Muscle of leg (tissue), 11 donors: ENCODE data around the gene MN1. TPM values are rescaled to one million over a fixed set of nuclear protein-coding genes. Genes with fewer than 3 reads are reported as not detected.

ENCODE experiments used
- DNase-seq: peaks from one replicate; pipeline ENCODE4 v3.0.0; 2013
- H3K27ac ChIP-seq: one replicate; pipeline ENCODE4 v1.5.1; 2013; ENCODE audit warnings: mild to moderate bottlenecking, low read length, control low read depth
- H3K27me3 ChIP-seq: one replicate; pipeline ENCODE4 v1.6.1; 2013; ENCODE audit warnings: low read length; ENCODE audit not compliant: control insufficient read depth, insufficient read depth
- H3K36me3 ChIP-seq: one replicate; pipeline ENCODE4 v1.6.1; 2013; ENCODE audit warnings: low read length; ENCODE audit not compliant: control insufficient read depth, insufficient read depth
- H3K4me1 ChIP-seq: one replicate; pipeline ENCODE4 v1.6.1; 2013; ENCODE audit warnings: low read length; ENCODE audit not compliant: control insufficient read depth, insufficient read depth
- H3K4me3 ChIP-seq: one replicate; pipeline ENCODE4 v1.5.1; 2013; ENCODE audit warnings: low read length, control low read depth
- H3K9me3 ChIP-seq: replicated peaks from 2 replicates; pipeline ENCODE4 v1.6.1; 2013; ENCODE audit warnings: low read depth, low read length; ENCODE audit not compliant: control insufficient read depth
- WGBS: methylation state at CpG from one replicate; pipeline ENCODE4 v1.1.5; 2013; ENCODE audit warnings: missing lambda C conversion rate; ENCODE audit not compliant: insufficient coverage; 5-methylcytosine and 5-hydroxymethylcytosine counted together
- polyA plus RNA-seq, 8 donors: library from polyadenylated mRNA; unstranded; fragments of 120-200 nt; gene quantifications; one replicate each; pipeline versions ENCODE4 v1.2.1 to v1.2.3, GENCODE V29; 2013; ENCODE audit warnings: inconsistent platforms in 1 of 8, low replicate concordance in 1 of 8; ENCODE audit not compliant: insufficient read length in 8 of 8, insufficient read depth in 1 of 8
- total RNA-seq: library from RNA; stranded (reverse); fragments of 120-200 nt; gene quantifications from one replicate; pipeline ENCODE4 v1.2.4, GENCODE V29; 2013

Gene MN1
- total and polyA plus RNA-seq, 9 donors, result 6.7 to 19.3 (median 13.6) TPM

GRCh38 chr22:27775087-27775698 lies 26.4 kb downstream of the MN1 start:
- Histone ChIP-seq H3K27ac (no peak overlapping the region), H3K27me3 (no peaks in the 10 kb centered on the region), H3K4me3 (no peak overlapping the region), H3K9me3 (no peaks in the 10 kb centered on the region), H3K4me1 (peaks cover 38% of the 10 kb centered on the region), H3K36me3 (peaks cover 5% of the 10 kb centered on the region)
- DNase-seq, result no peak
- WGBS, result 82% methylated on average over 15 of the region's 18 CpGs

GRCh38 chr22:27774200-27774599 lies 27.4 kb downstream of the MN1 start:
- Histone ChIP-seq H3K4me3 (no peak overlapping the region), H3K27me3 (no peaks in the 10 kb centered on the region), H3K9me3 (no peaks in the 10 kb centered on the region), H3K27ac (no peak overlapping the region), H3K4me1 (peaks cover 32% of the 10 kb centered on the region), H3K36me3 (peaks cover 5% of the 10 kb centered on the region)
- no peak for DNase-seq
- WGBS, result 66% methylated on average over 4 of the region's 9 CpGs

- peak overlapping the region; percentile 53 for H3K27ac ChIP-seq
- peak; percentile 62 for DNase-seq
These were observed 28.5 kb downstream of the MN1 start for GRCh38 chr22:27772984-27773498.

GRCh38 chr22:27772081-27772983 lies 29.2 kb downstream of the MN1 start:
- H3K27me3 ChIP-seq, result no peaks in the 10 kb centered on the region
- H3K4me1 ChIP-seq, result peaks cover 28% of the 10 kb centered on the region
- H3K9me3 ChIP-seq, result no peaks in the 10 kb centered on the region
- H3K27ac ChIP-seq, result peak overlapping the region; percentile 53
- H3K4me3 ChIP-seq, result no peak overlapping the region
- H3K36me3 ChIP-seq, result peaks cover 5% of the 10 kb centered on the region
- 92% methylated on average over 10 of the region's 16 CpGs for WGBS
- no peak for DNase-seq

More at GRCh38 chr22:27772984-27773498, 28.5 kb downstream of the MN1 start:
- Histone ChIP-seq H3K4me1 (peaks cover 28% of the 10 kb centered on the region), H3K36me3 (peaks cover 5% of the 10 kb centered on the region), H3K27me3 (no peaks in the 10 kb centered on the region), H3K9me3 (no peaks in the 10 kb centered on the region), H3K4me3 (no peak overlapping the region)
- 37% methylated on average over 9 of the region's 18 CpGs for WGBS

GRCh38 chr22:27771637-27772036 lies 29.9 kb downstream of the MN1 start:
- Histone ChIP-seq H3K27ac (no peak overlapping the region), H3K4me1 (peaks cover 26% of the 10 kb centered on the region), H3K9me3 (no peaks in the 10 kb centered on the region), H3K36me3 (peaks cover 5% of the 10 kb centered on the region), H3K4me3 (no peak overlapping the region), H3K27me3 (no peaks in the 10 kb centered on the region)
- DNase-seq, result no peak
- WGBS, result 100% methylated on average over 1 of the region's 5 CpGs

- Histone ChIP-seq H3K27me3 (no peaks in the 10 kb centered on the region), H3K4me1 (peaks cover 10% of the 10 kb centered on the region), H3K4me3 (no peak overlapping the region), H3K27ac (no peak overlapping the region), H3K36me3 (no peaks in the 10 kb centered on the region), H3K9me3 (no peaks in the 10 kb centered on the region)
- no peak for DNase-seq
- 50% methylated on average over 2 of the region's 3 CpGs for WGBS
These were observed 32.5 kb downstream of the MN1 start for GRCh38 chr22:27769012-27769411.

GRCh38 chr22:27768027-27768653 lies 33.4 kb downstream of the MN1 start:
- DNase-seq, result no peak
- Histone ChIP-seq H3K4me1 (peaks cover 6% of the 10 kb centered on the region), H3K36me3 (no peaks in the 10 kb centered on the region), H3K9me3 (no peaks in the 10 kb centered on the region), H3K4me3 (no peak overlapping the region), H3K27ac (no peak overlapping the region), H3K27me3 (no peaks in the 10 kb centered on the region)
- 86% methylated on average over 1 of the region's 2 CpGs for WGBS

GRCh38 chr22:27766679-27767078 lies 34.9 kb downstream of the MN1 start:
- Histone ChIP-seq H3K4me1 (peaks cover 1% of the 10 kb centered on the region), H3K9me3 (no peaks in the 10 kb centered on the region), H3K27me3 (no peaks in the 10 kb centered on the region), H3K36me3 (no peaks in the 10 kb centered on the region), H3K27ac (no peak overlapping the region), H3K4me3 (no peak overlapping the region)
- WGBS, result 83% methylated on average over 1 of the region's 3 CpGs
- no peak for DNase-seq

- H3K4me3 ChIP-seq, result no peak overlapping the region
- no peak for DNase-seq
- H3K4me1 ChIP-seq, result peaks cover 3% of the 10 kb centered on the region
- H3K27me3 ChIP-seq, result no peaks in the 10 kb centered on the region
- no peaks in the 10 kb centered on the region for H3K9me3 ChIP-seq
- no peak overlapping the region for H3K27ac ChIP-seq
- H3K36me3 ChIP-seq, result no peaks in the 10 kb centered on the region
- WGBS, result 83% methylated on average over 14 of the region's 15 CpGs
These were observed 35.8 kb downstream of the MN1 start for GRCh38 chr22:27765706-27766291.
